HL-60 (cell line): Measurements from ENCODE around the gene LRRC43.

Source experiments
- DNase-seq, 2 experiments: peaks; one replicate each; pipeline ENCODE4 v3.0.0-alpha.2; 2010 to 2020; ENCODE audit warnings: low read depth in 1 of 2, low spot score in 1 of 2
- H3K27ac ChIP-seq: fragments of 250-450 bp; sonication (Bioruptor Pico); replicated peaks from 2 replicates; pipeline ENCODE4 v1.5.1; 2020; ENCODE audit warnings: mild to moderate bottlenecking, moderate library complexity
- H3K27me3 ChIP-seq: fragments of 250-450 bp; sonication (Bioruptor Pico); 2 replicates; pipeline ENCODE4 v1.5.1; 2021; ENCODE audit warnings: mild to moderate bottlenecking, moderate library complexity; ENCODE audit not compliant: insufficient read depth, poor library complexity, severe bottlenecking
- H3K4me3 ChIP-seq: replicated peaks from 2 replicates; pipeline ENCODE4 v1.5.1; 2011; ENCODE audit warnings: mild to moderate bottlenecking, control low read depth, low read length; ENCODE audit not compliant: insufficient read depth
- CTCF ChIP-seq: IDR thresholded peaks from one replicate; pipeline ENCODE4 v1.5.1; 2011; ENCODE audit warnings: low read length, control low read depth, inconsistent platforms; ENCODE audit not compliant: insufficient read depth
- GABPA ChIP-seq: IDR thresholded peaks from 2 replicates; pipeline ENCODE4 v1.6.1; 2012; ENCODE audit warnings: low read depth
- POLR2AphosphoS5 ChIP-seq: IDR thresholded peaks from 2 replicates; pipeline ENCODE4 v1.6.1; 2012; ENCODE audit warnings: low read depth
- REST ChIP-seq: IDR thresholded peaks from 2 replicates; pipeline ENCODE4 v1.6.1; 2012; ENCODE audit warnings: low read depth; ENCODE audit not compliant: insufficient replicate concordance
- SPI1 ChIP-seq: IDR thresholded peaks from 2 replicates; pipeline ENCODE4 v1.6.1; 2012; ENCODE audit warnings: low read depth, mild to moderate bottlenecking, borderline replicate concordance

LRRC43 gene

GRCh38 chr12:122185494-122186082 is 2.7 kb downstream of the LRRC43 start:
- Histone ChIP-seq H3K27ac (no peak overlapping the region), H3K4me3 (no peak overlapping the region), H3K27me3 (no peaks in the 10 kb centered on the region)
- no peak for DNase-seq
- no peak for TF ChIP-seq CTCF
- no peak for TF ChIP-seq SPI1
- TF ChIP-seq POLR2AphosphoS5: no peak
- no peak for TF ChIP-seq REST

- no peaks in the 10 kb centered on the region for H3K27me3 ChIP-seq
- no peak overlapping the region for H3K27ac ChIP-seq
- TF ChIP-seq POLR2AphosphoS5 (no peak), CTCF (no peak), REST (no peak), SPI1 (no peak), GABPA (no peak)
- DNase-seq: no peak
- no peak overlapping the region for H3K4me3 ChIP-seq
Observed at GRCh38 chr12:122187466-122187865, 4.5 kb downstream of the LRRC43 start.

- no peak for TF ChIP-seq SPI1
- Histone ChIP-seq H3K4me3 (no peak overlapping the region), H3K27me3 (no peaks in the 10 kb centered on the region), H3K27ac (no peak overlapping the region)
- DNase-seq: no peak
Observed at GRCh38 chr12:122189626-122190475, 6.9 kb downstream of the LRRC43 start.

GRCh38 chr12:122190842-122191668 is 8.1 kb downstream of the LRRC43 start:
- TF ChIP-seq POLR2AphosphoS5 (no peak), SPI1 (no peak), CTCF (peak; percentile 87)
- Histone ChIP-seq H3K4me3 (no peak overlapping the region), H3K27ac (no peak overlapping the region), H3K27me3 (no peaks in the 10 kb centered on the region)
- peak; percentile 26 to 70 for DNase-seq
